Stimulated activated CD4-positive, alpha-beta T cell treated with anti-CD3 and anti-CD28 coated beads, Interleukin-4, amount 100 ng/mL, for 24 hours (primary cell): ENCODE data around the gene BAX.

Experiments used
- DNase-seq: peaks from one replicate; pipeline ENCODE4 v3.0.0-alpha.2; 2020

The BAX gene

GRCh38 chr19:48988860-48989259 lies 34.2 kb downstream of the BAX start:
- DNase-seq, result no peak

- DNase-seq, result no peak
Observed at GRCh38 chr19:48989701-48990291, 35.1 kb downstream of the BAX start.

GRCh38 chr19:48990400-48990799 lies 35.7 kb downstream of the BAX start:
- DNase-seq, result no peak

GRCh38 chr19:48991011-48991609 lies 36.4 kb downstream of the BAX start:
- DNase-seq, result no peak

- DNase-seq, result no peak
Observed at GRCh38 chr19:48991873-48992580, 37.4 kb downstream of the BAX start.

- DNase-seq, result peak; percentile 23
Observed at GRCh38 chr19:48992581-48993174, 38.0 kb downstream of the BAX start.

- DNase-seq, result peak; percentile 99
Observed at GRCh38 chr19:48993175-48994034, 38.7 kb downstream of the BAX start, which contains the start of the genes GYS1 and RUVBL2. GYS1 (minus strand) TSS chr19:48993309; CDS start chr19:48993112, 197 bp downstream. RUVBL2 (plus strand) TSS chr19:48993887; CDS start chr19:48993912, 25 bp downstream.

GRCh38 chr19:48994035-48994386 lies 39.3 kb downstream of the BAX start:
- no peak for DNase-seq

- peak; percentile 55 for DNase-seq
Observed at GRCh38 chr19:48997972-48998371, 43.3 kb downstream of the BAX start.

GRCh38 chr19:48999481-49000325 lies 45.0 kb downstream of the BAX start:
- DNase-seq, result peak; percentile 69

- DNase-seq, result no peak
Observed at GRCh38 chr19:49004133-49004532, 49.5 kb downstream of the BAX start.

GRCh38 chr19:49004964-49005614 lies 50.4 kb downstream of the BAX start:
- no peak for DNase-seq

- DNase-seq, result no peak
Observed at GRCh38 chr19:49006905-49007304, 52.2 kb downstream of the BAX start.

- no peak for DNase-seq
Observed at GRCh38 chr19:49009828-49010227, 55.2 kb downstream of the BAX start.

GRCh38 chr19:49010453-49010852 lies 55.8 kb downstream of the BAX start:
- no peak for DNase-seq

GRCh38 chr19:49011194-49011593 lies 56.5 kb downstream of the BAX start:
- no peak for DNase-seq
